ENCODE results near the gene ARHGAP30.

DNA sequence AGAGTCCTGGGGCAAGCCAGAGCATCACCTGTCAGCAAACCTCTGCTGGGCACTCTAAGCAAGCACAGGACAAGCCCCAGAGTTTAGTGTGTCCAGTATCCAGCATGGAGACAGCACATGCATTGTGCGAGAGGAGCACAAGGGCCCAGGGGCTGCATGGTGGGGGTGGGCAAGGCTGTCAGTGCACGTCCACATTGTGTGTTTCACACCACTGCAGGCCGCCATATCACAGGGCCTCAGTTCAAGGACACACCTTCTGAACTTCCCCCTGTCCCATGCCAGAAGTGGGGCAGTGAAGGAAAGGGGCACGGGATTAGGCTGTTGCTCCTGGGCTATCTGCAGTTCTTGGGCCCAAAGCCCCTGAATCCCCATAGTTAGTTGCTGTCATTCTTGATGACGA is 30.1 kb downstream of the ARHGAP30 start:
- TF ChIP-seq POLR2A (IDR thresholded peaks at IDR 0.05) = no peak
- TF ChIP-seq CTCF (IDR thresholded peaks at IDR 0.05) = no peak

Data from ovary (tissue), 3 donors.